Skin of body (tissue), 2 donors: ENCODE measurements around the gene ATP13A4. TPM values are rescaled to one million over a fixed set of nuclear protein-coding genes. Genes with fewer than 3 reads are reported as not detected.

Experiments used
- DNase-seq: peaks from one replicate; lab custom pipeline; 2025; lab: John Stamatoyannopoulos, UW
- total RNA-seq: library from RNA; depleted of rRNA; stranded (reverse); fragments of >200 nt; gene quantifications from one replicate; pipeline ENCODE4 v1.2.3, GENCODE V29; 2014

The ATP13A4 gene
- total RNA-seq = 22.4 TPM

GRCh38 chr3:193554811-193555210 lies at the start of gene ATP13A4:
Gene ATP13A4, minus strand, starts transcription at chr3:193554895. Its CDS starts 96 bp downstream, at chr3:193554799.
- DNase-seq = no peak

GRCh38 chr3:193599393-193599792 lies 44.7 kb upstream of the ATP13A4 start:
- no peak for DNase-seq

GRCh38 chr3:193598202-193598601 lies 43.5 kb upstream of the ATP13A4 start:
- DNase-seq = no peak

- DNase-seq = no peak
Observed at GRCh38 chr3:193595939-193596487, 41.3 kb upstream of the ATP13A4 start.

- DNase-seq = no peak
Observed at GRCh38 chr3:193594946-193595689, 40.4 kb upstream of the ATP13A4 start.

- DNase-seq = peak; percentile 31
Observed at GRCh38 chr3:193593668-193594030, 39.0 kb upstream of the ATP13A4 start.

- DNase-seq = peak; percentile 98
Observed at GRCh38 chr3:193592841-193593667, 38.4 kb upstream of the ATP13A4 start, which contains the start of gene OPA1. Gene OPA1, plus strand, starts transcription at chr3:193593208. Its CDS starts 170 bp downstream, at chr3:193593378.

- no peak for DNase-seq
Observed at GRCh38 chr3:193590088-193590856, 35.6 kb upstream of the ATP13A4 start.

- no peak for DNase-seq
Observed at GRCh38 chr3:193589616-193590015, 34.9 kb upstream of the ATP13A4 start.

- DNase-seq = no peak
Observed at GRCh38 chr3:193589129-193589528, 34.4 kb upstream of the ATP13A4 start.

GRCh38 chr3:193586526-193586925 lies 31.8 kb upstream of the ATP13A4 start:
- no peak for DNase-seq

GRCh38 chr3:193585530-193585929 lies 30.8 kb upstream of the ATP13A4 start:
- no peak for DNase-seq

- DNase-seq = no peak
Observed at GRCh38 chr3:193574488-193575070, 19.9 kb upstream of the ATP13A4 start.

- DNase-seq = no peak
Observed at GRCh38 chr3:193573403-193574191, 18.9 kb upstream of the ATP13A4 start.

- DNase-seq = peak; percentile 19
Observed at GRCh38 chr3:193572426-193572908, 17.8 kb upstream of the ATP13A4 start.

GRCh38 chr3:193569119-193569518 lies 14.4 kb upstream of the ATP13A4 start:
- no peak for DNase-seq

GRCh38 chr3:193564012-193564411 lies 9.3 kb upstream of the ATP13A4 start:
- no peak for DNase-seq

- DNase-seq = no peak
Observed at GRCh38 chr3:193563426-193563825, 8.7 kb upstream of the ATP13A4 start.

- DNase-seq = no peak
Observed at GRCh38 chr3:193560870-193561269, 6.2 kb upstream of the ATP13A4 start.

- DNase-seq = no peak
Observed at GRCh38 chr3:193560091-193560490, 5.4 kb upstream of the ATP13A4 start.
